Chondrocyte (in vitro differentiated cells): Measurements from ENCODE around the gene MALRD1. TPM values are rescaled to one million over a fixed set of nuclear protein-coding genes. Genes with fewer than 3 reads are reported as not detected.
A peak's percentile ranks its signal among the peaks of the same experiment; 100 is the strongest.

Source experiments
- DNase-seq: peaks from one replicate; pipeline ENCODE4 v3.0.0; 2021; ENCODE audit warnings: mixed read lengths, low spot score
- H3K27ac Mint-ChIP-seq: one replicate; pipeline ENCODE4 v1.8.0; 2021; ENCODE audit warnings: mild to moderate bottlenecking, moderate library complexity, mixed read lengths; ENCODE audit not compliant: unreplicated experiment
- H3K27me3 Mint-ChIP-seq: 2 replicates; pipeline ENCODE4 v1.8.0; 2021; ENCODE audit warnings: low read depth, mixed read lengths
- H3K36me3 Mint-ChIP-seq: 2 replicates; pipeline ENCODE4 v1.8.0; 2021; ENCODE audit warnings: low read depth, mixed read lengths
- H3K4me1 Mint-ChIP-seq: 2 replicates; pipeline ENCODE4 v1.8.0; 2021; ENCODE audit warnings: low read depth, mild to moderate bottlenecking, mixed read lengths
- H3K4me3 Mint-ChIP-seq: one replicate; pipeline ENCODE4 v1.8.0; 2021; ENCODE audit warnings: mild to moderate bottlenecking, moderate library complexity, mixed read lengths; ENCODE audit not compliant: unreplicated experiment
- H3K9me3 Mint-ChIP-seq: 2 replicates; pipeline ENCODE4 v1.8.0; 2021; ENCODE audit warnings: low read depth, mixed read lengths
- total RNA-seq: library from RNA; stranded (reverse); gene quantifications from 3 replicates; pipeline ENCODE4 v1.2.1, GENCODE V29; 2021
- TF ChIP-seq, protein P1 (sequence below): fragments of 200-600 bp; sonication (generic); IDR thresholded peaks from 2 replicates; pipeline ENCODE4 v1.5.0; 2021; ENCODE audit warnings: antibody characterized with exemption, mild to moderate bottlenecking, moderate library complexity

MALRD1 gene
- total RNA-seq, 1 donor from 2014 or later, result 0.27 TPM

- Mint-ChIP-seq H3K27ac (no peak overlapping the region), H3K4me1 (peaks cover 3% of the 10 kb centered on the region), H3K27me3 (peaks cover 2% of the 10 kb centered on the region), H3K4me3 (no peak overlapping the region), H3K9me3 (no peaks in the 10 kb centered on the region), H3K36me3 (no peaks in the 10 kb centered on the region)
- TF ChIP-seq, protein P1, sequence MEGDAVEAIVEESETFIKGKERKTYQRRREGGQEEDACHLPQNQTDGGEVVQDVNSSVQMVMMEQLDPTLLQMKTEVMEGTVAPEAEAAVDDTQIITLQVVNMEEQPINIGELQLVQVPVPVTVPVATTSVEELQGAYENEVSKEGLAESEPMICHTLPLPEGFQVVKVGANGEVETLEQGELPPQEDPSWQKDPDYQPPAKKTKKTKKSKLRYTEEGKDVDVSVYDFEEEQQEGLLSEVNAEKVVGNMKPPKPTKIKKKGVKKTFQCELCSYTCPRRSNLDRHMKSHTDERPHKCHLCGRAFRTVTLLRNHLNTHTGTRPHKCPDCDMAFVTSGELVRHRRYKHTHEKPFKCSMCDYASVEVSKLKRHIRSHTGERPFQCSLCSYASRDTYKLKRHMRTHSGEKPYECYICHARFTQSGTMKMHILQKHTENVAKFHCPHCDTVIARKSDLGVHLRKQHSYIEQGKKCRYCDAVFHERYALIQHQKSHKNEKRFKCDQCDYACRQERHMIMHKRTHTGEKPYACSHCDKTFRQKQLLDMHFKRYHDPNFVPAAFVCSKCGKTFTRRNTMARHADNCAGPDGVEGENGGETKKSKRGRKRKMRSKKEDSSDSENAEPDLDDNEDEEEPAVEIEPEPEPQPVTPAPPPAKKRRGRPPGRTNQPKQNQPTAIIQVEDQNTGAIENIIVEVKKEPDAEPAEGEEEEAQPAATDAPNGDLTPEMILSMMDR, result no peak
- DNase-seq, result no peak
These were observed 568.4 kb downstream of the MALRD1 start for GRCh38 chr10:19616966-19617365.

DNA sequence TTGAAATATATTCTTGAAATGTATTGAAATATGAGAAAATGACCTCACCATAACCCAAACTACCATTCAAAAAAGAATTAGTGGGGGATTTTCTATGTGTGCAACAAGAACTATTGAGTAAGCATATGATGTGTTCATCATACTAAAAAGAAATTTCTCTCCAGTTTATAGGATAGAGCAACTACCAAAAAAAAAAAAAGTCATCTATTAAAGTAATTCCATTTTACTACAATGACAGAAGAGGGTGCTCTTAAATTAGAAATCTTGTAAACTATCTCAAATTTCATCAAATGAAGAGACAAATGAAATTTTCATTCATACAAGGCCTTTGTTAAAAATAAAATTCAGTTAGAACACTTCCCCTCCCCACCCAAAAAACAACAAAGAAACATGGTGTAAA, 572.2 kb downstream of the MALRD1 start:
- Mint-ChIP-seq H3K36me3 (no peaks in the 10 kb centered on the region), H3K27me3 (peaks cover 2% of the 10 kb centered on the region), H3K4me3 (no peak overlapping the region), H3K4me1 (peaks cover 11% of the 10 kb centered on the region), H3K27ac (no peak overlapping the region), H3K9me3 (no peaks in the 10 kb centered on the region)
- no peak for DNase-seq
- TF ChIP-seq, protein P1, result peak; percentile 81

- H3K27ac Mint-ChIP-seq, result no peak overlapping the region
- H3K9me3 Mint-ChIP-seq, result no peaks in the 10 kb centered on the region
- TF ChIP-seq, protein P1, result no peak
These were observed 574.7 kb downstream of the MALRD1 start for GRCh38 chr10:19623321-19623720.

DNA sequence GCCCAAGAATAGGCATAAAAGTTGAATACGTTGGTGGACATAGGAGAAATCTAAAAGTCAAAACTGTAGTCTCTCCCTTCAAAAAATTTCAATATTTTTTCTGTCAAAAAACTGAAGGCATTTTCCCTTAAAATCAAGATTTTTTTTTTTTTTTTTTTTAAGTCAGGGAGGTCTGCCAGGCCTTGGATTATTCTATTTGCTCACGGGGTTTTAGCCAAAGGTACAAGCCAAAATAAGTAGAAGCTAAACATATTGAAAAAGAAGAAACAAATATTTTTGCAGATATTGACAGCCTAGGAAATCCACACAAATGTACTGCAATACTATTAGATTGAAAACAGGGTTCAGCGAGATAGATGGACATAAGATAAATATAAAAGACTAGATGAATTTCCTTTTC, 577.6 kb downstream of the MALRD1 start:
- TF ChIP-seq, protein P1, result no peak
- Mint-ChIP-seq H3K9me3 (no peaks in the 10 kb centered on the region), H3K36me3 (no peaks in the 10 kb centered on the region), H3K27ac (no peak overlapping the region), H3K4me3 (no peak overlapping the region), H3K27me3 (no peaks in the 10 kb centered on the region), H3K4me1 (peaks cover 30% of the 10 kb centered on the region)
- DNase-seq, result no peak

More at GRCh38 chr10:19623321-19623720, 574.7 kb downstream of the MALRD1 start:
- DNase-seq, result no peak
- H3K27me3 Mint-ChIP-seq, result peaks cover 2% of the 10 kb centered on the region
- no peak overlapping the region for H3K4me3 Mint-ChIP-seq
- H3K36me3 Mint-ChIP-seq, result no peaks in the 10 kb centered on the region
- peaks cover 12% of the 10 kb centered on the region for H3K4me1 Mint-ChIP-seq

DNA sequence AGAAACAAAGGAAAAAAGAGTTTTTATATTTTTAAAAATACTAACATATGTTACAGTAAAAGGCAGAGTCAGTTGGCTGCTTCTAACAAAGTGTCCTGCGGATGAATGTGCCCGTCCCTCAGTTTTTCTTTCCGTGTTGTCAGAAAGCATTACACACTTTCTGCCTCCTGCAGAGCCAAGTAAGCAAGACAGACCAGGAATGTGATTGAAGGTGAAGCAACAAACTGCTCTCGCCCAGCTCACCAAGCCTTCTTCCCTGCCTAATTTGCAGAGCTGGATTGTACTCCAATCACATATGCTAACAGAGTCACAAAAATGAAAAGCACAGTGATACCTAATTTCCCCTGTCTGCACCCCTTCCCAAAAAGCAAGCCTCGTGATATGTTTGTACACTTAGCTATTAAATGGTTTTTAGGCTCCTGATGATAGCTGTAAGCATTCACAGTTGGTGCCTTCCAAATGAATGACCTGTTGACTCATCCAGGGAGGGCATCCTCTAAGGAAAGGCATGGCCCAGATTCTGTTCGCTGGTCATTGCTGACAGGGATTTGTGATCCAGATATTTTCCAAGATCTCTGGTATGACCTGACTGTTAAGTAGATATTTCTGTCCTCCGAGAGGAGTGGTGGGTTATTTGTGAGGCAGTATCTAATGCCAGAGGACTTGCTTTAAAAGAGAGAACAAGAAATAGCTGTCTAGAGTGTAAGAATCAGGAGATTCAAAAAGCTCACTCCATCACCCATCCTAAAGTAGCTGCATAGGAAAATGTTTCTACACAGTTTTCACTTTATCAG, 580.4 kb downstream of the MALRD1 start:
- no peaks in the 10 kb centered on the region for H3K27me3 Mint-ChIP-seq
- no peak overlapping the region for H3K4me3 Mint-ChIP-seq
- no peaks in the 10 kb centered on the region for H3K36me3 Mint-ChIP-seq
- peaks cover 34% of the 10 kb centered on the region for H3K4me1 Mint-ChIP-seq
- H3K27ac Mint-ChIP-seq, result peak overlapping the region; percentile 57
- peaks cover 3% of the 10 kb centered on the region for H3K9me3 Mint-ChIP-seq
- DNase-seq, result no peak
- TF ChIP-seq, protein P1, result no peak
